GM18508 (cell line): ENCODE data around the gene HIC2.
"Not testable (repeated sequence)": the region's sequence is repeated elsewhere in the genome, so short reads cannot be mapped to it uniquely, and the experiment has no call there.

Experiments used
- ATAC-seq: cut with Tn5 transposase; IDR thresholded peaks from one replicate; pipeline ENCODE4 v1.9.1; 2021; ENCODE audit warnings: moderate number of reproducible peaks; ENCODE audit not compliant: insufficient read depth, unreplicated experiment

HIC2 gene

DNA sequence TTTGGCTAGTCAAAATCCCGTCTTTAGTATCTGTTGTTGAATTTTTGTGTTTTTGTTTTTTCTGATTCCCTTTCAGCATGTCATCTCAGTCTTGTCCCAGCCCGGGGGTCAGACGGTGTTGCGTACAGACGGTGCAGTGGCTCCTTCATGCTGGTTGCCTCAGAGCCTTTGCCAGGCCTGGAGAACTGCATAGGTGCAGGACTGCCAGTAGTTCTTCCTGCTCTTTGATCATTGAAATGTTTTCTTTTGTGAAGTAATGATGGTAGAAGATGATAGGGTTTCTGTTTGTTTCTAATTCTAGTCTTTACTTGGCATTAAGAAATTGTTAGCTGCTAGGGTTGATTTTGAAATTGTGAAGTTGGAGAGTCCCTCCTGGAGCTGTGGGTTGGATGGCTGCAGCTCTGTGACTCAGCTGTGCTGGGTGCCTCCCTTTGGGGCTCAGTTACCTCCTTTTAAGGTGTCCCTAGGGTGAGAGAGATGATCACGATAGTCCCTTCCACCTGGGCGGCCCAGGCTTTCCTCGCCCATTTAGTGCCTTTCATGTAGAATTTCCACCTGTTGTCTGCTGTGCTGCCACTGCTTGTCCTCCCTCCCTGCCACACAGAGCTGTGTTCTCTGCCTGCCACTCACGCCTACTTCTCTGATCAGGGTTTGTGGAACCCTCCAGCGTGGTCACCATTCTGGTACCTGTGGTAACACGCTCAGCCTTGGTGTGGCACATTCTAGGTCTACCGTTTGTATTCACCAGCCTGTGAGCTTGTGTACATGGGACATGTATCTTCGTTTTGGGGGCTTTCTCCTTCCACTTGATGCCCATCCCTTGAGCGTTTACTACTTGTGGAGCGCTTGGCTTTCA, 17.4 kb downstream of the HIC2 start:
- not testable (repeated sequence) for ATAC-seq

DNA sequence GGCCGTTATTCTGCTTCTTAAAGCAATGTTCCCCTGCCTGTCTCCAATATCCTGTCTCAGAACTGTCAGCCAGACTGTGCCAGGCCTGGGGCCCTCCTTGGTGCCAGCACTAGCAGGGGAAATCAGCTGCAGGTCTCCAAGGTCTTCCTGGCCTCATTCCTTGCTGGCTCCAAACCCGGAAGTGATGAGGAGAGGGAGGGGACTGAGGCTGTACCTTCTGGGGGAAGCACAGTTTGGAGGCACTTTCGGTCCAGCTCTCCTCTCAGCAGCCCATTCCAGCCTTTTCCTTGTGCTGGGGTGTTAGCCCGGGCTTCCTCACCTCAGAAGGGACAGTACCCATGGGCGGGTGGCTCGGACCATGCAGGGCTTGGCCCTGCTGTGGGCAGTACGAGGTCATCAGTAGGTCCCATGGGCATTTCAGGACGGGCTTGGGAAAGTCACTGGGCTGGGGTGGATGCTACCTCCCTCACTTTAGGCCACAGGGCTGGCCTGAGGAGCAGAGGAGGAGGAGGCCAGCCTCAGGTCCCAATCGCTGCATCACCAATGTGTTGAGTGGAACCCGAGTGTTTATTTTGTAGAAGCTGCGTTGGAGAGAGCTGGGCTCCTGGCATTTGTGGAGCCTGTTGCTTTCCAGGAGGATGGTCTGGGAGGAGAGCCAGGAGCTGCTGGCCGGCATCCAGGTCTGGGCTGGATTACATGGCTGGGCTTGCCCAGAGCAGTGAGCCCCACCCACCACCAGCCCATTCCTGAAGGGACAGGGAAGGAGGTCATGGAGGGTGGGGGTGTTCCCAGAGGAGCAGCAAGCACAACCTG, 19.0 kb downstream of the HIC2 start:
- ATAC-seq = not testable (repeated sequence)

DNA sequence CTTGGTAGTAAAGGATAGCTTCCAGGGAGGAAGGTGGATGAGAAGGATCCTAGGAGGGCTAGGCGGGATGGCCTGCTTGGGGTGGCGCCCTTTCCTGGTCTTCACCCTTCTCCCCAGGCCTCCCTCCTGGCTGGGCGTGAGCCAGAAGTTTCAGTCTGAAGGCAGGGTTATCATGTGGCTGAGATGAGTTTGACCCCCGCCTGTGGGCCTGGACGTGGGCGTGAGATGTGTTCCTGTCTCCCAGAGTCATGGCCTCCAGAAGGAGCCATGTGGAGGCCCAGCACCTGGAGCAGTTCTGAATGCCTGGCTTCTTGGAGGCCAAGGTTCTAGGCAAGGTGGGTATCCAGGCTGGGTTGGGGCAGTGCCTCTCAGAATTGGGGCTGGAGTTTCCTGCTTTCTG, 20.8 kb downstream of the HIC2 start:
- not testable (repeated sequence) for ATAC-seq

DNA sequence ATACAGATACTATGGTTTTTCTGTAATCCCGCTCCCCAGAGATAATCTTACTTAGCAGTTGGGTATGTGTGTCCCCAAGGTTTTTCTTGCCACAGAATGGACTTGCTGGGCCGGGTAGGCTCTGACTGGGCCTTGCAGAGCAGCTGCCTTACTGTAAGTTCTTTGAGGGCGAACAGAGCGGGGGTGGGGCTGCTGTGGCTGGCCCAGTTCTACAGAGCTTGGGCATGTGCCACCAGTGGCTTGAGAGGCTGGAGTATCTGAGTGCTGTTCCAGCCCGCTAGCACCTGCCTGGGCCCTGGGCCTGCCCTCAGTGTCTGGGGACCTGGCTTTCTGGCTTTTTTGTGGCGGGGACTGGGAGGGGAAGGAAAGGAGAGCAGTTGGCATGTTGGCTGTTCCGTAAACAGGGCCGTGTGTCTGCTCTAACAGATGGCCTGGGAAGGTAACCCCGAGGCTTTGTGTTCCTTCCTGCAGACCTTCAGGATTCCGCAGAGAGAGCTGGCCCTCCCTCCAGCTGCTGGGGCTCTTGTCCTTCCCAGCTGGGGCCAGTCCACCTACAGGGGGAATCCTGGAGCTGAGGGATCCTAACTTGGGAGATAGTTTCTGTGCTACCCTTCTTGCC, 23.0 kb downstream of the HIC2 start:
- not testable (repeated sequence) for ATAC-seq

DNA sequence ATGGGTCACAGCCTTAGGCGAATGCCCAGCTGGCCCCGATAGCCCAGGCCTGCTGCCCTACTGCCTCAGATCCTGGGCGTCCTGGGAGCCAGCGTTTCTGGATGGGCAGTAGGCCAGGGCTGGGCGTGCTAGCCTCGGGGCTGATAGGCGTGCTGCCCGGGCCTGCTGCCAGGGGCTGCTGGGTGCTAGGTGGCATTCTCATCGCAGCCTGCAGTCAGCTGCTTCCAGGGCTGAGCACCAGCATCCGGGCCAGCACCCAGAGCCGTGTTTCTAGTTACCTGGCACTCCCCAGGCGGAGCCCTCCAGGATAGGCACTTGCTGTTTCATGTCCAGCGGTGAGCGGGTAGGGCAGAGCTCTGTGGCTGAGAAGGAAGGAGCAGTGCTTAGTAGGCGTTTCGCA, 23.5 kb downstream of the HIC2 start:
- not testable (repeated sequence) for ATAC-seq

DNA sequence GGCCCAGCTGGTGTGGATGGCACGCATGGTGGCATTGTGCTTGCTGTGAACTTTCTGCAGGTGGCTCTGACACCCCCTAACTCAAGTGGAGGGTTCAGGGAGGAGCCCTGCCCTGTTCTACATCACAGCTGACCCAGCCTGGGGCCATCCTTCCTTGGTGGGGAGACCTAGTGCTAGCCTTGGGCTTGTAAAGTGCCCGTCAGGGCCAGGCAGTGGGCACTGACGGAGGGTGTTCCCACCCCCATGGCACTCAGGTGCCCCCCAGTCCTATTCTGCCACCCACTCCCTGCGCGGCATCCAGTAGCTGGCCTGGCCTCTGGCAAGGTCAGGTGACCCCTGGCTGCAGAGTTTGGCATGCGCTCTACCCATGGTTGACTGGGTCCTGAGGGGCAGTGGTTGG, 24.0 kb downstream of the HIC2 start:
- not testable (repeated sequence) for ATAC-seq

DNA sequence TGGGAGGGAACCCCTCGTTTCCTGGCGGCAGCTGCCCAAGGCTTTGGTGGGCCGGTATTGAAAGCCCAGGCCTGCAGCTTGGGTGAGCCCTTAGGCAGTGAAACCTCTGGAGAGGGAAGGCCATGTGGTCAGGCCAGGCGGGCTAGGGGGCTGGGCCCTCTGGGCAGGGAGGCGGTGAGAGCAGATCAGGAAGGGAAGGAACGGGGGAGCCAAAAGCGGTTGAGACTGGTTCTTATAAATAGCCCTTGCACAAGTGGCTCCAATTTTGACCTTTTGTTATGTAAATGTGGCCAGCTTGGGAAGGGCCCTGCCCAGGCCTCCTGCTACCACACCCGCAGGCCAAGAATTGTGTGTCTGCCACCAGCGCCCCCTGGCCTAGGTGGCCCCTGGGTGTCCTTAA, 25.0 kb downstream of the HIC2 start:
- ATAC-seq = not testable (repeated sequence)

DNA sequence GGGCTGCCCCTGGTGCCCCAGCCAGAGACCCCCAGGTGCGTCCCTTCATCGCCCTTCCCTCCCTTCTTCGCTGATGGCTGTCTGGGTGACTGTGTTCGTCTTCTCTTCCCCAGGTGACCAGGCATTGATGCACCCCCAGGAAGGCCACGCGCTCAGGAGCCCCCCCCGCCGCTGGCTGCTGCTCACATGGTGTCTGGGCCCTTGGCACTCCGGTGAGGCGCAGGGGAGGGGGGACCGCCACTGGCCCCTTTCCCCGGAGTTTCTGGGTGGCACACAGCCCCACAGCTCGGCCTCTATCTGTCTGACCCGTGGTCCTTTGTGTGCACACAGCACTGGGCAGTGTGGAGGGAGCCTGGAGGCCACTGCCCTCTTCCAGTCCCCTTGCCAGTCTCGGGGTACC, 25.5 kb downstream of the HIC2 start:
- not testable (repeated sequence) for ATAC-seq

DNA sequence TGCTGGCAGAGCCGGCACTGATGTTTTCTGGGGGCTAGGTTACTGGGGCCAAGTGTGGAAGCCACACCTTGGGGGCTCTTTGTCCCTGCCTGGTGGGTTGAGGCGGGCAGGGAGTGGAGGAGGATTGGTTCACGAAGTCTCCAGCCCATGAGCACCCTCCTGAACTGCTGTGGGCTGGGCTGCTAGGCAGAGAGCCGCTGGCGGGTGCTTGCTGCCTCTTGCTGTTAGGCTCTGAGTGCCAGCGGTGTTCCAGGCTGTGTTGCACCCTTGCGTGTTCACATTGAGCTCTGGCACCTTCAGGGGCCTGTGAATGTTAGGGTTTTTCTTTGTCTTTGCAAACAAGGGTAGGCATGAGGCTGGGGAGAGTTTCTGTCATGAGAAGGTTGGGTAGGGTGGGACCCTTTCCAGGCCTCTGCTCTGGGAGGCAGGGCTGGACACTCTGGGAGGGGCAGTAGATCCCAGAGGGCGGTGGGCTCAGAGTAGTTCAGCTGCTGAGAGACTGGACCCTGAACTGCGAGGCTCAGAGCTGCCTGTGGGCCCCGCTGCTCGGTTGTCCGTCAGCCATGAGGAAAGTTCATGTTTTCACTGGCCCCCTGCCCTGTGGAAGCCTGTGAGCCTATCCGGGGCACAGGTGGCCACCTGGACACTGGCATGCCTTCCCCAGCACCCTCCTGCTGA, 26.0 kb downstream of the HIC2 start:
- ATAC-seq = no peak

DNA sequence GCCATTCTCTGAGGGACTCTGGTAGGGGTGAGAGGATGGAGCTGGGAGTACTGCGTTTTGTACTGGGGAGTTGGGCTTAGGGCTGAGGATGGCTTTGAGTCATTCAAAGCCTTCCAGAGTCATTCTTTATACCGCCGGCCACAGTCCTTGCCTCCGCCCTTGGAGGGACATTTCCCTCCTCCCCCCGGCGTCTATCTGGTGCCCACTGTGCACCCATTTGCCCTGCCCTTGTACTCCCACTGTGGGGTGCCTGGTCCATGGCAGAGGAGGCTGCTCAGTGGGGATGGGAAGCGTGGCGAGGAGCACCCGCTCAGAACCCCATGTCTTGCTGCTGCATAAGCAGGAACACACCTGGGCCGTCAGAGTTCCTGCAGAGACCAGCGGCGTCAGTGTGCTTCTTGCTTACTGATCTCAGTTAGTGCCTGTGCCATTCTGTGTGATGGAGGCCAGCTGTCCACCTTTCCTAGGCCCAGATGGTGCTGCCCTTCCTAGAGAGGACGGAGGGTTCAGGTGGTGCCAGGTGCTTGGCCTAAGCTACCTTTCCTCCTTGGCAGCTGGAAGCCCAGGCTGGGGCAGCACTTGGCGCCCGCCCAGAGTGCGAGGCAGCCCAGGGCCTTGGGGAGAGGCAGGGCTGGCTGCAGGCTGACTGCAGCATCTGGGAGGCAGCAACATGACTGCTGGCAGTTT, 26.7 kb downstream of the HIC2 start:
- no peak for ATAC-seq

DNA sequence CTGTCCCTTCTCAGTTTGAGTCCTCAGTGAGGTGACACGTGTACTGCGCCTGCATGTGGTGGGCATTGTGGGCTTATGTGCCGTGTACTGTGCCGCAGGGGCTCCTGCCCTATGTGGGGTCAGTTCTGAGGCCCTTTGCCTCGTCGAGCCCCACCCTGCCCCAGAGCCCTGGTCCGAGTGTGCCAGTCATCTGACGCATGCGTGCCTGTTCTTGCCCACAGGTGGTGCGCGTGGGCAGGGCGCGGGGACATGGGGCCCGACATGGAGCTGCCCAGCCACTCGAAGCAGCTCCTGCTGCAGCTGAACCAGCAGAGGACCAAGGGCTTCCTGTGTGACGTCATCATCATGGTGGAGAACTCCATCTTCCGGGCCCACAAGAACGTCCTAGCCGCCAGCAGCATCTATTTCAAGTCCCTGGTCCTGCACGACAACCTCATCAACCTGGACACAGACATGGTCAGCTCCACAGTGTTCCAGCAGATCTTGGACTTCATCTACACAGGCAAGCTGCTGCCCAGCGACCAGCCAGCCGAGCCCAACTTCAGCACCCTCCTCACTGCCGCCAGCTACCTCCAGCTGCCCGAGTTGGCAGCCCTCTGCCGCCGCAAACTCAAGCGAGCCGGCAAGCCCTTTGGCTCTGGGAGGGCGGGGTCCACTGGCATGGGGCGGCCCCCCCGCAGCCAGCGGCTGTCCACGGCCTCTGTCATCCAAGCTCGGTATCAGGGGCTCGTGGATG, 27.7 kb downstream of the HIC2 start:
- ATAC-seq = no peak

DNA sequence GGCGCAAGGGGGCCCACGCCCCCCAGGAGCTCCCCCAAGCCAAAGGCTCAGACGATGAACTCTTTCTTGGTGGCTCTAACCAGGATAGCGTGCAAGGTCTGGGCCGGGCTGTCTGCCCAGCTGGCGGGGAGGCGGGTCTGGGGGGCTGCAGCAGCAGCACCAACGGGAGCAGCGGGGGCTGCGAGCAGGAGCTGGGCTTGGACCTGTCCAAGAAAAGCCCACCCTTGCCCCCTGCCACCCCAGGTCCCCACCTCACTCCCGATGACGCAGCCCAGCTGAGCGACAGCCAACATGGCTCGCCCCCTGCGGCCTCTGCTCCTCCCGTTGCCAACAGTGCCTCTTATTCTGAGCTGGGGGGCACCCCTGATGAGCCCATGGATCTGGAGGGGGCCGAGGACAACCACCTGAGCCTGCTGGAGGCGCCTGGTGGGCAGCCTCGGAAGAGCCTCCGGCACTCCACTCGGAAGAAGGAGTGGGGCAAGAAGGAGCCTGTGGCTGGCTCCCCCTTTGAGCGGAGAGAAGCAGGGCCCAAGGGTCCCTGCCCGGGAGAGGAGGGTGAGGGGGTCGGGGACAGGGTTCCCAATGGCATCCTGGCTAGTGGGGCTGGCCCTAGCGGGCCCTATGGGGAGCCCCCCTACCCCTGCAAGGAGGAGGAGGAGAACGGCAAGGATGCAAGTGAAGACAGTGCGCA, 28.4 kb downstream of the HIC2 start:
- ATAC-seq = no peak

DNA sequence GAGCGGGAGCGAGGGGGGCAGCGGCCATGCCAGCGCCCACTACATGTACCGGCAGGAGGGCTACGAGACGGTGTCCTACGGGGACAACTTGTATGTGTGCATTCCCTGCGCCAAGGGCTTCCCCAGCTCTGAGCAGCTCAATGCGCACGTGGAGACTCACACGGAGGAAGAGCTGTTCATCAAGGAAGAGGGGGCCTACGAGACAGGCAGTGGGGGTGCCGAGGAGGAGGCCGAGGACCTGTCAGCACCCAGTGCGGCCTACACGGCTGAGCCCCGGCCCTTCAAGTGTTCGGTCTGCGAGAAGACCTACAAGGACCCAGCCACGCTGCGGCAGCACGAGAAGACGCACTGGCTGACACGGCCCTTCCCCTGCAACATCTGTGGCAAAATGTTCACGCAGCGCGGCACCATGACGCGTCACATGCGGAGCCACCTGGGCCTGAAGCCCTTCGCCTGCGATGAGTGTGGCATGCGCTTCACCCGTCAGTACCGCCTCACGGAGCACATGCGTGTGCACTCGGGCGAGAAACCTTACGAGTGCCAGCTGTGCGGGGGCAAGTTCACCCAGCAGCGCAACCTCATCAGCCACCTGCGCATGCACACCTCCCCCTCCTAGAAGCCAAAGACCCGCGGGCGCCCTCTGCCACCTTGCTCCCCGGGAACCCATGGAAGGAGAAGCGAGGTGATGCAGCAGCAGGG, 29.1 kb downstream of the HIC2 start:
- ATAC-seq = no peak

DNA sequence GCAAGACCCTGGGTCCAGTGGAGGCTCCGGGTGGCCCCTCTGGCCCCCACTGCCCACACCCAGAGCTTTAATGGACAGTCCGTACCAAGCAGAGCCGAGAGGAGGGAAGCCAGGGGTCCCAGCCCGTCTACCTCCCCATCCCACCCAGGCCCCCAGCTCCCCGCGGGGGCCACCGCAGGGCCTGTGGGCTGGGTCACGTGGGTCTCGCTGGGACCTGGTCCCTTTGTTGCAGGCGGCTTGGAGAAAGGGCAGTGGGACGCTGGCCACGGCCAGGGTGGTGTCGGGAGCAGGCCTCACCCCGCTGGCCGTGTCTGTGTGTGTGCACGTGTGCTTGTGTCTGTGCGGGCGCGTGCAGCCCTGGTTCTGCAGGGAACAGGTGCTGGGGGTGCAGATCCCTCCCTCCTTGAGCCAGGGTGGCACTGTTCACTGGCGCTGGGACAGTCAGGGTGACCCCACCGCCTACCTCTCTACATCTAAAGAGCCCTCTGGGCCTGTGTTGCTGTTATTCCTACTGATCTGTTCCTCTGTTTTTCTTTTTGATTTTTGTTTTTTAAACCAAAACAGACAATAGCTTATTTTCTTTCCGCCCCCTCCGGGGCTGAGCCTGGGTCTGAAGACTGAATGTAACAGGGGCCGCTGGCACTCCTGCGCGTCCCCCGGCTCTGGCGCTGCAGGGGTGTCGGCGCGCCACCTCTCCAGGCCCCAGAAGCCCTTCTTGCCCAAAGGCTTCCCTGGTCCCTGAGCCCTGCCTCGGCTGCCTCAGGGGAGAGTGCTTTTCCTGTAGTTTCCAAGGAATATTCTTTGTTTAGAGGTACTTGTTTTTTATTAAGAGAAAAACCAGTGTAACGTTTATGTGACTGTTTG, 29.9 kb downstream of the HIC2 start:
- ATAC-seq = no peak

DNA sequence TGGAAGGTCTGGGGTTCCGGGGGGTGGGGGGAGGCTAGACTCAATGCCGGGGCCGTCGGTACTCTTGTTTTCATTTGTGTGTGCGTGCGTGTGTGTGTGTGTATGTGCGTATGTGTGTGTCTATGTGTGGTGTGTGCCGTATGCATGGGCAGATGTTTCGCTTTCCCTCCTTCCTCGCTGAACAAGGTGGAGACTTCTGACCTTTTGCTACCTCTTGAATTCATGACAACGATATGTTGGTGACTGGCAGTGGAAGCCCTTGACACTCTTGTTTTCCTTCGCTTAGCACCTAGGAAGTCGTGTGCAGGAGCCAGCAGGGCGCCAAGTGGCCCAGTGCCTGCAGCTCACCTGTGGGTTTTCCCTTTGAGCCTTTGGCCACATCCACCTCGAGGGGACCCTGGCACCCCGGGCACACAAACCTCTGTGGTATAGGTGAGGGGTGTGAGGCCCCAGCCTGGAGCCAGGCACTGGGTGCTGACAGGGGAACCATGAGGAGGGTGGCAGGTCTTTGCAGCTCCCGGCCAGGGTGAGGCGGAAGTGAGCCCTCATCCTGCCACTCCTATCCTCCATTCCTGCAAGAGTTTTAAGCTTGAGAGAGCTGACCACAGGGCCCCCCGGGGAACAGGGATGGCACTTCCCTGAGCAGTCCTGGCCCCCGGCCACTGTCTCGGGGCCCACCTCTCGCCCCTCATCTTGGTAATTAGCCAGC, 30.7 kb downstream of the HIC2 start:
- ATAC-seq = no peak

DNA sequence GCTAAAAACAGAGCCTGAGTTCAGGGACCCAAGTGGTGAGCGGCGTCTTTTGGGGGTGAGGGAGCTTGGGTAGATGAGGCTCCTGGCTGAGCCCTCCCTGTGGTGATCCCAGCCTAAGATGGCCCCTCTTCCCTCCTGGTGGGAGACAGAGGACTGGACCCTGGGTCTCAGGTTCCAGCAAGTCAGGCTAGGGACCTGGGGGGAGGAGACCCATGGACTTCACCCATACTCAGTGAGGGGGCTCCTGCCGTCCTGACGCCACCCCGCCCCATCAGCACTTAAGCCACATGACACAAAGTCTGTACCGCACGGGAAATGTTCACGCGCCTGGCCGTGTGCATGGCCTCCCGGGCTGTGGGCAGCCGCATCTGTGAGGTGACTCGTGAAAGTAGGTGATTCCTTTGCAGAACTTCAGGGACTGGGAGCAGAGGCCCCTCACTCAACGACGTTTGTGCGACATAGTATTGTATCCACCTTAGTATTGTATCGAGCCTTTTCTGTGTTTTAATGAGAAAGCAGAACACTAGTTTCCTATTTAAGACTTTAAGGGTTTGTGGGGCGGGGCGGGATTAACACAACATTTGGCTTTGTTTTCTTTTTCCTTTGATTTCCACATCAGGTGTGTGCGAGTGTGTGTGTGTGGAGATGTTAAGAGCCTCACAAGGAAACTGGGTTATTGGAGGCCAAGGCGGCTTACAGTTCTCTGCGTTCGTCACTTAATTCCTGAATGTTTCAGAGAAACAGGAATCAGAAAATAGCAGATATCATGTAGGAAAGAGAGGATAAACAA, 31.7 kb downstream of the HIC2 start:
- no peak for ATAC-seq
